T-helper 1 cell (primary cell): Measurements from ENCODE around the gene PSMC3.

ENCODE experiments used
- DNase-seq, 5 donors: peaks; one replicate each; pipeline ENCODE4 v3.0.0-alpha.2; 2012 to 2020

Gene PSMC3

GRCh38 chr11:47393163-47394049 lies 32.8 kb downstream of the PSMC3 start:
- DNase-seq = no peak

- DNase-seq = peak in 1 of 5 donors; percentile 0
Measured at GRCh38 chr11:47392546-47393162, 33.6 kb downstream of the PSMC3 start.

GRCh38 chr11:47391711-47392432 lies 34.4 kb downstream of the PSMC3 start:
- no peak for DNase-seq

GRCh38 chr11:47391077-47391583 lies 35.1 kb downstream of the PSMC3 start:
- no peak for DNase-seq

GRCh38 chr11:47390422-47390760 lies 35.8 kb downstream of the PSMC3 start:
- DNase-seq = no peak

- DNase-seq = no peak
Measured at GRCh38 chr11:47389577-47390421, 36.4 kb downstream of the PSMC3 start.

- no peak for DNase-seq
Measured at GRCh38 chr11:47388697-47389576, 37.3 kb downstream of the PSMC3 start.

- no peak for DNase-seq
Measured at GRCh38 chr11:47387944-47388696, 38.1 kb downstream of the PSMC3 start.

GRCh38 chr11:47384498-47384897 lies 41.7 kb downstream of the PSMC3 start:
- no peak for DNase-seq

- no peak for DNase-seq
Measured at GRCh38 chr11:47383071-47383470, 43.2 kb downstream of the PSMC3 start.

GRCh38 chr11:47380078-47380477 lies 46.2 kb downstream of the PSMC3 start:
- DNase-seq = no peak

- no peak for DNase-seq
Measured at GRCh38 chr11:47379317-47379716, 46.9 kb downstream of the PSMC3 start.

GRCh38 chr11:47378836-47379170 lies 47.4 kb downstream of the PSMC3 start:
- no peak for DNase-seq

GRCh38 chr11:47378010-47378835 lies 48.0 kb downstream of the PSMC3 start, which contains the start of gene SPI1:
TSS of gene SPI1 (minus strand) at chr11:47378547. CDS start at chr11:47378353, 194 bp downstream.
- DNase-seq = no peak

GRCh38 chr11:47377571-47378009 lies 48.6 kb downstream of the PSMC3 start:
- DNase-seq = no peak

GRCh38 chr11:47376525-47377371 lies 49.5 kb downstream of the PSMC3 start:
- no peak for DNase-seq

GRCh38 chr11:47376107-47376524 lies 50.1 kb downstream of the PSMC3 start:
- no peak for DNase-seq

- no peak for DNase-seq
Measured at GRCh38 chr11:47375546-47376085, 50.6 kb downstream of the PSMC3 start.
